Measurements from ENCODE around the gene AVP. TPM values are rescaled to one million over a fixed set of nuclear protein-coding genes. Genes with fewer than 3 reads are reported as not detected.

AVP gene
- total and polyA plus RNA-seq, 2 of the 13 experiments (the other 11 are each of a cell fraction or from before 2014, with no cell fraction given) = 0.12 TPM; not detected in 1

GRCh38 chr20:3094848-3095629 is 10.5 kb upstream of the AVP start (continued):
- TF ChIP-seq ATRX (CRISPR knock-in tag; IDR thresholded peaks at IDR 0.05; ENCODE audit: borderline replicate concordance) = no peak
- no peak for TF ChIP-seq THRA (CRISPR knock-in tag; IDR thresholded peaks at IDR 0.05; ENCODE audit: borderline replicate concordance)
- no peak for TF ChIP-seq ZNF430 (CRISPR knock-in tag; IDR thresholded peaks at IDR 0.05)
- TF ChIP-seq THAP8 (CRISPR knock-in tag; IDR thresholded peaks at IDR 0.05; ENCODE audit: borderline replicate concordance) = no peak
- no peak for TF ChIP-seq ZNF234 (CRISPR knock-in tag; conservative IDR thresholded peaks at IDR 0.05)
- no peak for TF ChIP-seq KMT2A (CRISPR knock-in tag; IDR thresholded peaks at IDR 0.05)
- TF ChIP-seq ATF7 (IDR thresholded peaks at IDR 0.05) = no peak
- TF ChIP-seq ATF7 (CRISPR knock-in tag; IDR thresholded peaks at IDR 0.05) = no peak
- TF ChIP-seq SPEN (CRISPR knock-in tag; IDR thresholded peaks at IDR 0.05; ENCODE audit: low read depth) = no peak; the same call in 1 of the 2 replicates
- TF ChIP-seq BRD4 (CRISPR knock-in tag; IDR thresholded peaks at IDR 0.05) = no peak

- CTCF ChIA-PET (ENCODE audit: low intra/inter-chr PET ratio, low total read pairs) = no interaction called here
- ATAC-seq = no peak
- peaks cover 11% of the 10 kb centered on the region for H3K4me1 ChIP-seq (ENCODE audit: insufficient read depth, low read length)
- H2AFZ ChIP-seq (ENCODE audit: low read length) = no peak overlapping the region
- no peaks in the 10 kb centered on the region for H4K20me1 ChIP-seq (ENCODE audit: insufficient read depth, low read length)
- H3K79me2 ChIP-seq (ENCODE audit: insufficient read depth, low read length) = no peaks in the 10 kb centered on the region
- POLR2A ChIA-PET = no interaction called here
- H3K27me3 ChIP-seq (ENCODE audit: control insufficient read depth in 1 of 2, insufficient read depth in 2 of 2, low read length in 2 of 2) = peaks cover 4 to 12% of the 10 kb centered on the region in 2 experiments; a peak in 2 of 5 replicates
- no peak overlapping the region for H3K4me2 ChIP-seq (ENCODE audit: low read depth, low read length)
- BruUV-seq (replicated peaks) = no TSS peak
- H3K36me3 ChIP-seq (replicated peaks in 1 of 2; ENCODE audit: control insufficient read depth in 1 of 2, insufficient read depth in 2 of 2, low read length in 2 of 2) = no peaks in the 10 kb centered on the region
- DNase-seq (ENCODE audit: low spot score) = no peak
- in situ Hi-C loops (cut with HindIII; ENCODE audit: extremely low pct_ligation_motif_present, low pct_unique_long_range_greater_than_20kb) (no loop called here), intact Hi-C loops (cut with micrococcal nuclease; ENCODE audit: unreplicated experiment) (no loop called here)
- H3K4me3 ChIP-seq (replicated peaks in 1 of 3; ENCODE audit: insufficient read depth in 1 of 3, low read depth in 2 of 3, low read length in 3 of 3) = no peak overlapping the region
- no peak overlapping the region for H3K27ac ChIP-seq (ENCODE audit: extremely low read length, insufficient read depth, low read length)
- WGBS (ENCODE audit: low lambda C conversion rate) = 84% methylated on average over 10 of the region's 10 CpGs
- FAIRE-seq = no peak
- H3K9ac ChIP-seq (ENCODE audit: insufficient read depth, low read depth, low read length) = no peak overlapping the region
- H3K9me3 ChIP-seq (ENCODE audit: low read length) = no peaks in the 10 kb centered on the region
- TF ChIP-seq ZNF432 (CRISPR knock-in tag; IDR thresholded peaks at IDR 0.05; ENCODE audit: borderline replicate concordance) (no peak), IRF9 (CRISPR knock-in tag; IDR thresholded peaks at IDR 0.05; ENCODE audit: borderline replicate concordance) (no peak), ZHX1 (CRISPR knock-in tag; IDR thresholded peaks at IDR 0.05; ENCODE audit: low read depth) (no peak), ZNF530 (CRISPR knock-in tag; IDR thresholded peaks at IDR 0.05; ENCODE audit: low read depth) (no peak), KLF12 (CRISPR knock-in tag; IDR thresholded peaks at IDR 0.05; ENCODE audit: borderline replicate concordance) (no peak), ZNF792 (CRISPR knock-in tag; IDR thresholded peaks at IDR 0.05) (no peak), ZNF598 (CRISPR knock-in tag; IDR thresholded peaks at IDR 0.05; ENCODE audit: borderline replicate concordance) (no peak), GATAD2A (CRISPR knock-in tag; IDR thresholded peaks at IDR 0.05) (no peak)
Observed at GRCh38 chr20:3093861-3094361, 9.4 kb upstream of the AVP start.

Data from HepG2 (cell line).